SIG-M5 treated with dmso at 0.1 percent for 504 hours (cell line): Measurements from ENCODE around the gene CXorf49.
"Not testable (repeated sequence)": the region's sequence is repeated elsewhere in the genome, so short reads cannot be mapped to it uniquely, and the experiment has no call there.

ENCODE experiments used
- DNase-seq: peaks from one replicate; lab custom pipeline; 2025; ENCODE audit not compliant: unreplicated experiment; lab: John Stamatoyannopoulos, UW

The CXorf49 gene

DNA sequence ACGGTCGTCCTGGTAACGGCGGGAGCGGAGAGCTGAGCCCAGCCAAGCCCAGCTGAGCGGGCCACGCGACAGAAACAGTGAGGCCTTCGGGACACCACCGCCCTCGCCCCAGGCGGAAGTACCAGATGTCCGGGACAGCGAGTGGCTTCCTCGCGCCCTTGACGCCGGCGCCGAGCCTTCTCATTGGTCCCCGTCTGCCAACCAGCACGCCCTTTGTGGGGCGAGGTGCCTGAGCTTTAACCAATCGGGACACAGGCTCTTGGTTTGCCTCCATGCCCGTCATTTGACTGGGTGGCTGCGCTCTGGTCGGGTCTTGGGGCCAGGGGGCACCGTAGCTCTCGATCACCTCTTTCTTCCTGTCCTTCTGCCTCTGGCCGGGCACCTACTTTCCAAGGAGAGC lies at the start of gene CXorf49:
Gene CXorf49, minus strand, starts transcription at position 101 of the 400 bp plus-strand sequence. CDS start 134 bp downstream, outside the sequence.
- not testable (repeated sequence) for DNase-seq

DNA sequence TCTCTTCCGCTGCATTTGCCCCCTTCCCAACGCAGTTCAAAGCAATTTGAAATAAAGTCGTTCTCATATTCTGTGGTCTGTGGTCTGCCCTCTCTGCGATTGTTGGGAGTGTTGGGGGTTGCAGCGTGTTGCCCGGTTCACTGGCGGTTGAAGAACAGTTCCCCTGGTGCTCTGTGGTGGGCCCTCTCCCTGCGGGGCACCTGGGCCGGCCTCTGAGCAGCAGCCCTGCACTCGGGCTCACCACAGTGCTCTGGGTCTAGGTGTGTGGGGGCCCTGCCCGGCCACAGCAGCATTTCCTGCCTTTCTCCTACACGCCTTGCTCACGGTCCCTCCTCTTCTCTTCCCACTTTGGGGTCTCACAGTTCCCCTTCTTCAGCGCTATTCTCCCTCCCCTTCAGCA lies 49.0 kb upstream of the CXorf49 start:
- not testable (repeated sequence) for DNase-seq

GRCh38 chrX:71765613-71766012 lies 47.5 kb upstream of the CXorf49 start:
- DNase-seq = not testable (repeated sequence)

- not testable (repeated sequence) for DNase-seq
Observed at GRCh38 chrX:71764832-71765231, 46.7 kb upstream of the CXorf49 start.

DNA sequence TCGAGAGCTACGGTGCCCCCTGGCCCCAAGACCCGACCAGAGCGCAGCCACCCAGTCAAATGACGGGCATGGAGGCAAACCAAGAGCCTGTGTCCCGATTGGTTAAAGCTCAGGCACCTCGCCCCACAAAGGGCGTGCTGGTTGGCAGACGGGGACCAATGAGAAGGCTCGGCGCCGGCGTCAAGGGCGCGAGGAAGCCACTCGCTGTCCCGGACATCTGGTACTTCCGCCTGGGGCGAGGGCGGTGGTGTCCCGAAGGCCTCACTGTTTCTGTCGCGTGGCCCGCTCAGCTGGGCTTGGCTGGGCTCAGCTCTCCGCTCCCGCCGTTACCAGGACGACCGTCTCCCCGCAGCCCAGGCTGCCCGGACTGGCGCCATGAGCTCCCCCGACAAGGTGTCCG lies 45.0 kb upstream of the CXorf49 start, which contains the start of gene CXorf49B:
Gene CXorf49B, plus strand, starts transcription at position 301 of the 400 bp plus-strand sequence. Its CDS starts 75 bp downstream, at position 376.
- DNase-seq = not testable (repeated sequence)

DNA sequence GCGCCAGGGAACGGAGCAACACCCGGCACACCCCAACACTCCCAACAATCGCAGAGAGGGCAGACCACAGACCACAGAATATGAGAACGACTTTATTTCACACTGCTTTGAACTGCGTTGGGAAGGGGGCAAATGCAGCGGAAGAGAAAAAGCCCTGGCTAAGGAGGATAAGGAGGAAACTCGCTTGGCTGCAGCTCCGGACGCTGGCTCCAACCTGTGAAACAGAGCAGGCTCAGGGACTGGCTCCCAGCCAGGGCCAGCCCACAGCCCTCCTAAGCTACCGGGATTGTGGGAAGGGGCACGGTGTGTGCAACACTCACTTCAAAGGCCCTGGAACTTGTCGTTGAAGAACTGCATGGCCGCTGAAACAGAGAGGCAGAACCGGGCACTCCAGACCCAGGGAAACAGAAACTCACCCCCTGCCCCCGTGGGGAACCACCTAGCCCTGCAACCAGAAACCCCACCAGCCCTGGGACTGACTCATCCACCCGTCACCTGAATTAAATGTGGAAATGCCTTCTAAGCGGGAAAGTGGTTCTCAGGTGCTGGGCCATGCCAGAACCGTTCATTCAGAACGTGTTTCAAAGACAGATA lies 42.7 kb upstream of the CXorf49 start:
- DNase-seq = not testable (repeated sequence)

DNA sequence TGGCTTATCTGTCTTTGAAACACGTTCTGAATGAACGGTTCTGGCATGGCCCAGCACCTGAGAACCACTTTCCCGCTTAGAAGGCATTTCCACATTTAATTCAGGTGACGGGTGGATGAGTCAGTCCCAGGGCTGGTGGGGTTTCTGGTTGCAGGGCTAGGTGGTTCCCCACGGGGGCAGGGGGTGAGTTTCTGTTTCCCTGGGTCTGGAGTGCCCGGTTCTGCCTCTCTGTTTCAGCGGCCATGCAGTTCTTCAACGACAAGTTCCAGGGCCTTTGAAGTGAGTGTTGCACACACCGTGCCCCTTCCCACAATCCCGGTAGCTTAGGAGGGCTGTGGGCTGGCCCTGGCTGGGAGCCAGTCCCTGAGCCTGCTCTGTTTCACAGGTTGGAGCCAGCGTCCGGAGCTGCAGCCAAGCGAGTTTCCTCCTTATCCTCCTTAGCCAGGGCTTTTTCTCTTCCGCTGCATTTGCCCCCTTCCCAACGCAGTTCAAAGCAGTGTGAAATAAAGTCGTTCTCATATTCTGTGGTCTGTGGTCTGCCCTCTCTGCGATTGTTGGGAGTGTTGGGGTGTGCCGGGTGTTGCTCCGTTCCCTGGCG lies 2.3 kb upstream of the CXorf49 start:
- not testable (repeated sequence) for DNase-seq

DNA sequence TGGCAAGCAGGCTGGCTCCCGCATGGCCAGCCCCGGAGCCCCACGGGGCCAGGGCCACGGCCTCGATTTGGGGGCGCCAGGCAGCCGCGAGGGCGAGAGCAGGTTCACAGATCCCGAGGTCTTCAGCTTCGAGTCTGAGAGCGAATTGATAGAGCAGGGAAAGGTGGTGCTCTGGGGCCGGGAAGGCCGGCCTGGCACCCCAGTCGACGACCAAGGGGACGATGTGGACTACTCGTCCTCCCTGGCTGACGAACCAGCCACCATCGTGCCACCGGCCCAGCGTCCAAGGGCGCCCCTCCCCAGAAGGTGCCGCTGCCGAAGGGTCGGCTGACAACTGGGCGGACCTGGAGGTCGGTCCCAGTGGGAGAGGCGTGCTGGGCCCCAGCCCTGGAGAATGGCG lies 1.1 kb upstream of the CXorf49 start:
- DNase-seq = not testable (repeated sequence)

DNA sequence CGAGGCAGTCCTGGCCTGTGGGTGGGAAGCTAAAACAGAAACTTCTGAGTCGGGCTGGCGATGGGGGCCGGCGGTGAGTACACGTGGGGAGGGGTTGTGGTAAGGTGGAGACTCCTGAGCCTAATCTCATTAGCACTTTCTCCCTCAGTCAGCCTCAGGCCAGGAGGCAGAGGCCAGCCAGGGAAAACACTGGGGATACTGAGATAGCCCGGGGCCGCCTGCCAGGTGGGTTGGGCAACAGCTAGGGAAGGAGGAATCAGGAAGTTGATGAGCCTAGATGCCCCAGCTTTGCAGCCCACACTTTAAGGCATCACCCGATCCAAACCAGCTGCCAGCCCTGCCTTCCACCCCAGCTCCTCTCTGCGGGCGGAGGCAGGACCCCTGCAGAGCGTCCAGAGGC lies 1.8 kb downstream of the CXorf49 start:
- not testable (repeated sequence) for DNase-seq

DNA sequence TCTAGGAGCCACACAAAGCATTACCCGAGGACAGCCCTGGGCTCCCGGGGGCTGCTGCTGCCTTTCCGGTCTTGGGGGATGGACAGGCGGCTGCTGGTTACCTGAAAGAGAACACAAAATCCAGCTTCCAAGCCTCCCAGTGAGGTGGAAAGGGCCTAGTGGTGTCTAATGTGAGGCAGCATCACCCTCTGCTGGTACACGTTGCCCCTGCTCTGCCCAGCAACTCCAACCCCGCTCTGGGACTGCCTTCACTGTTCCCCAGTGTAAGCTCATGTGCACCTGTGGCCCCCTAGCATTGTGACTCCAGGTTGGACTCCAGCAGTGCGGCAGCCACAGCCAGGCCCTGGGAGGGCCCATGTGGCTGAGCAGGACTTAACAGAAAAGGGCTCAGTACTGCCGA lies 2.5 kb downstream of the CXorf49 start:
- DNase-seq = not testable (repeated sequence)

GRCh38 chrX:71714064-71714463 lies 4.0 kb downstream of the CXorf49 start:
- not testable (repeated sequence) for DNase-seq

GRCh38 chrX:71702853-71703252 lies 15.2 kb downstream of the CXorf49 start:
- DNase-seq = not testable (repeated sequence)

- not testable (repeated sequence) for DNase-seq
Observed at GRCh38 chrX:71699023-71699344, 19.1 kb downstream of the CXorf49 start.

DNA sequence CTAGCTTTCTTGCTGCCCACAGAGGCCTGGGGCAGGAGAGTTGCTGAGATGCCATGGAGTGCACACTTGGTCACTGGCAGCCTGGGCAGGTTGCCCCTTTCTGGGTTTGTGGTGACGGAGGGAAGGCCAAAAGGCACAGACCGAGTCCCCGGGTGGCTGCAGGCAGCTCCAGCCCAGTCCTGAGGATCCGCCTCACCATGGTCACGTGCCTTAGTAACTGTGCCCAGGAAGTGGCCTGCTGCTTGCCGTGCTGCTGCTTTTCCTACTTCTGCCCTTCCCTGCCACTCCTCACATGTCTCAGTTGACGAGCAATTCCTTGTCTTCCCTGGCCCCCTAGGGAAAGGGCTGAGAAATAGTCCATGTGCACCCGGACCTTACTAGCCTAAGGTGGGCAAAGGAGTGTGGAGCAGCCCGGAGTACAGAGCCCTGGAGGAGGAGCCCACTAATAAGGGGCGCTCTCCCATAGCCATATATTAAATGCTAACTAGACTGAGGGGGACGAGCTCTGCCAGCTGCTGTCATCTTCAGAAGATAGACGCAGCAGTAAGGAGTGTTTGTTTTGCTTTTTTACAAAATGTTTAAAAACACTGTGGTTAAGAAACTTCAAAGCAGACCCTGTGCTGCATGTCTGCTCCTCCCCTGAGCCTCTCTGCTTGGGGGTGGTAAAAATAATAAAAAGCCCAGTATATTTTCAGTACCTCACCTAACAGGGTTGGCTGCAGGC lies 19.6 kb downstream of the CXorf49 start:
- DNase-seq = not testable (repeated sequence)

DNA sequence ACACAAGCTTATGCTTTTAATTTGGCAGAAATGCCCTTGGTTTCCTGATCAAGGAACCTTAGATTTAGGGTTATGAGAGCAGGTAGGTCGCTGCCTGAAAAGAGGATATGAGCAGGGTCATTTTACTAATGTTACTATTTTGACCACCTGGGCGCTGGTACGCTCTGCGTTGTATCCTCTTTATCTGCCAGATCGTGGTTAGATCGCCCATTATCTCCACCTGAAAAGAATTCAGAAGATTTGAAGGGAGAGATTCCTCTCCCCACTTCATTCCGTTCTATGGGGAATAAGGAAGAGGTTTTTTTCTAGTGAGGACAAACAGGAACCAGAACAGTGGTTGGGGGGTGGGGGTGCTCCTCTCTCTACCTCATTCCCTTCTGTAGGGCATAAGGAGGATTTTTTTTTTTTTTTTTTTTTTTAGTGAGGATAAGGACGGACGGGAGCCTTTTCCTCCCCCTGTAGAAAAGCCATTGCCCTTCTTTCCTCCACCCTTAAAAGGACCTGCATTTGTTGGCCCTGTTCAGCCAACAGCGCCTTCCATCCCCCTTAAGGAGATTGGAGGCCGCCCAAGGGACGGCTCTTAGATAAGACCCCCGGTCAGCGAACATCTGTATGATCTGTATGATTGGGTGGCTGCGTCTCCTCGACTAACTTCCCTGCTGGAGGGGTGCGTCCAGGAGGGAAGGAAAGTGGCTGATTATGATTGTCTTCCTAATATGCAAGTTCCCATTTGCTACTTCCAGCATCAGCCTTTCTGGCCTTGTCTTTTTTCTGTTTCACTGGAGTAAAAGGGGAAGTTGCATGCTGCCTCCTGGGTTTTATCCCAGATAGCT lies 20.4 kb downstream of the CXorf49 start:
- DNase-seq = not testable (repeated sequence)

DNA sequence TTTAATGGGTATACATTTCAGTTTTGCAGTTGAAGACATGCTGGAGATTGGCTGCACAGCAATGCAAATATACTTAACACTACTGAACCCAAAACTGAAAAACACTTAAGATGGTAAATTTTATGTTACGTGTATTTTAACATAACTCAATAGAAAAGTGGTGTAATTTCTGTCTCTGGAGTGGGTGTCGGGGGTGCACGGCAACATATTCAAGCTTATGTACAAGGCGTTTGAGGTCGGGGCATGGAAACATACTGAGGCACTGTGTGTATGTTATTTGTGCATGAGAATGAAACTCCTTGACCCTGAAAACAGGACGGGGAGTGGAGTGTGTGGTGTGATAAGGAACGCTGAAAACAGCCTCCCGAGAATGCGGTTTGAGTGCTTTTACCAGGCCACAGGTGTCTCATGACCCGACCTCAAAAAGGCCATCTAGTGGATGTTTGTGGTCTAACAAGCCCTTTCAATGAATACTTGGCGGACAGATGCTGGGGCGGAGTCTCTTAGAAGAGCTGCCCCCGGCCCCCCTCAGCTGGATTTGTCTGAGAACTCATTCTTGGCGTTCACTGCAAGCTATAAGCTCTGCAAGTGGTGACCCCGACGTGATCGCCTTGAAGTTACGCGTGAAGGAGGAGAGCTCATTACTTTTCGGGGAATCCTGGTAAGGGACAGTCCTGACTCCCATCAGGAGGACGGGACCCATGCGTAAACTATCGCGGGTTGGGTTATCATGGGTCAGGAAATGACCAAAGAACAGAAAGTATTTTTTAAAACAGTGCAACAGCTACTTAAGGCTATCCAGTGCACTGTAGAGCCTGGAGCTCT lies 21.2 kb downstream of the CXorf49 start:
- DNase-seq = not testable (repeated sequence)

GRCh38 chrX:71679575-71680207 lies 38.4 kb downstream of the CXorf49 start:
- DNase-seq = no peak

- not testable (repeated sequence) for DNase-seq
Observed at GRCh38 chrX:71677195-71677594, 40.9 kb downstream of the CXorf49 start.

DNA sequence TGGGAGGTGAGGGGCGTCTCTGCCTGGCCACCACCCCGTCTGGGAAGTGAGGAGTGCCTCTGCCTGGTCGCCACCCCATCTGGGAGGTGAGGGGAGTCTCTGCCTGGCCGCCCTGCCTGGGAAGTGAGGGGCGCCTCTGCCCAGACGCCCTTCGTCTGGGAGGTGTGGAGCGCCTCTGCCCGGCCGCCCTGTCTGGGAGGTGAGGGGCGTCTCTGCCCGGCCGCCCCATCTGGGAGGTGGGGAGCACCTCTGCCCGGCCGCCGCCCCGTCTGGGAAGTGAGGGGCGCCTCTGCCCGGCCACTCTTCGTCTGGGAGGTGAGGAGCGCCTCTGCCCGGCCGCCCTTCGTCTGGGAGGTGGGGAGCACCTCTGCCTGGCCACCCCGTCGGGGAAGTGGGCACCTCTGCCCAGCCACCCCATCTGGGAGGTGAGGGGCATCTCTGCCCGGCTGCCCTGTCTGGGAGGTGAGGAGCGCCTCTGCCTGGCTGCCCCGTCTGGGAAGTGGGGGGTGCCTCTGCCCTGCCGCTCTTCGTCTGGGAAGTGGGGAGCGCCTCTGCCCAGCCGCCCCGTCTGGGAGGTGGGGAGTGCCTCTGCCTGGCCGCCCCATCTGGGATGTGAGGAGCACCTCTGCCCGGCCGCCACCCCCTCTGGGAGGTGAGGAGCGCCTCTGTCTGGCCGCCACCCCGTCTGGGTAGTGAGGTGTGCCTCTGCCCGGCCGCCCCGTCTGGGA lies 41.9 kb downstream of the CXorf49 start:
- DNase-seq = not testable (repeated sequence)
